Fibroblast of lung (primary cell): ENCODE data around the gene NMNAT3. TPM values are rescaled to one million over a fixed set of nuclear protein-coding genes. Genes with fewer than 3 reads are reported as not detected.

Source experiments
- DNase-seq, 2 donors: peaks; one replicate each; pipeline versions ENCODE4 v3.0.0 to v3.0.0-alpha.2; 2010; ENCODE audit warnings: low read depth in 2 of 2
- H2AFZ ChIP-seq: 2 replicates; pipeline ENCODE4 v1.5.1; 2012; ENCODE audit warnings: low read length, control low read depth, inconsistent platforms
- H3K27ac ChIP-seq: 2 replicates; pipeline ENCODE4 v1.5.1; 2011; ENCODE audit warnings: low read length, control low read depth; ENCODE audit not compliant: insufficient read depth
- H3K27me3 ChIP-seq: 2 replicates; pipeline ENCODE4 v1.5.1; 2011; ENCODE audit warnings: mild to moderate bottlenecking, low read length; ENCODE audit not compliant: control insufficient read depth, insufficient read depth
- H3K36me3 ChIP-seq: 2 replicates; pipeline ENCODE4 v1.5.1; 2011; ENCODE audit warnings: low read length; ENCODE audit not compliant: control insufficient read depth, insufficient read depth
- H3K4me1 ChIP-seq: 2 replicates; pipeline ENCODE4 v1.5.1; 2011; ENCODE audit warnings: low read length; ENCODE audit not compliant: control insufficient read depth, insufficient read depth; ENCODE audit errors: extremely low read depth
- H3K4me2 ChIP-seq: 2 replicates; pipeline ENCODE4 v1.5.1; 2011; ENCODE audit warnings: low read length, control low read depth; ENCODE audit not compliant: insufficient read depth; ENCODE audit errors: extremely low read depth
- H3K4me3 ChIP-seq, 4 experiments: fragments of 200-600 bp in 1 of 4; sonication (generic) in 1 of 4; replicated peaks in 1 of 4; 2 replicates each; pipeline ENCODE4 v1.5.1; 2011 to 2016; ENCODE audit warnings: low read length in 4 of 4, low read depth in 3 of 4, mild to moderate bottlenecking in 3 of 4, control low read depth in 2 of 4, inconsistent platforms in 1 of 4, mixed read lengths in 1 of 4; ENCODE audit not compliant: insufficient read depth in 1 of 4; ENCODE audit errors: control extremely low read depth in 1 of 4
- H3K79me2 ChIP-seq: 2 replicates; pipeline ENCODE4 v1.5.1; 2012; ENCODE audit warnings: mild to moderate bottlenecking, low read length, inconsistent platforms; ENCODE audit not compliant: control insufficient read depth, insufficient read depth
- H3K9ac ChIP-seq: 2 replicates; pipeline ENCODE4 v1.5.1; 2011; ENCODE audit warnings: mild to moderate bottlenecking, low read length, control low read depth; ENCODE audit not compliant: insufficient read depth
- H3K9me3 ChIP-seq: 2 replicates; pipeline ENCODE4 v1.5.1; 2012; ENCODE audit warnings: low read depth, low read length; ENCODE audit not compliant: control insufficient read depth, insufficient read depth
- H4K20me1 ChIP-seq: 2 replicates; pipeline ENCODE4 v1.5.1; 2011; ENCODE audit warnings: low read length; ENCODE audit not compliant: control insufficient read depth, insufficient read depth; ENCODE audit errors: extremely low read depth
- CTCF ChIP-seq, 2 donors: IDR thresholded peaks in 1 of 2; conservative IDR thresholded peaks in 1 of 2; 1 replicate in 1 of 2; 2 replicates in 1 of 2; pipeline ENCODE4 v1.5.1; 2011 to 2012; ENCODE audit warnings: low read length in 2 of 2, control low read depth in 1 of 2, inconsistent platforms in 1 of 2, low read depth in 1 of 2, mild to moderate bottlenecking in 1 of 2
- EZH2 ChIP-seq: IDR thresholded peaks from 2 replicates; pipeline ENCODE4 v1.5.1; 2012; ENCODE audit warnings: low read length, control low read depth, mild to moderate bottlenecking; ENCODE audit errors: missing control alignments
- polyA plus RNA-seq, 2 donors: library from polyadenylated mRNA; depleted of rRNA in 1 of 2; stranded (reverse) in 1 of 2; unstranded in 1 of 2; fragments of >200 nt; gene quantifications; 2 replicates each; pipeline ENCODE4 v1.2.1, GENCODE V29; 2011 to 2012; ENCODE audit warnings: missing spikeins in 1 of 2
- total RNA-seq: library from RNA; depleted of rRNA; stranded (reverse); fragments of >200 nt; gene quantifications from 2 replicates; pipeline ENCODE4 v1.2.1, GENCODE V29; 2014

NMNAT3 gene
- total and polyA plus RNA-seq, 2 donors (not counting 1 experiment from before 2014, with no cell fraction given), result 0.68 to 2.5 TPM

DNA sequence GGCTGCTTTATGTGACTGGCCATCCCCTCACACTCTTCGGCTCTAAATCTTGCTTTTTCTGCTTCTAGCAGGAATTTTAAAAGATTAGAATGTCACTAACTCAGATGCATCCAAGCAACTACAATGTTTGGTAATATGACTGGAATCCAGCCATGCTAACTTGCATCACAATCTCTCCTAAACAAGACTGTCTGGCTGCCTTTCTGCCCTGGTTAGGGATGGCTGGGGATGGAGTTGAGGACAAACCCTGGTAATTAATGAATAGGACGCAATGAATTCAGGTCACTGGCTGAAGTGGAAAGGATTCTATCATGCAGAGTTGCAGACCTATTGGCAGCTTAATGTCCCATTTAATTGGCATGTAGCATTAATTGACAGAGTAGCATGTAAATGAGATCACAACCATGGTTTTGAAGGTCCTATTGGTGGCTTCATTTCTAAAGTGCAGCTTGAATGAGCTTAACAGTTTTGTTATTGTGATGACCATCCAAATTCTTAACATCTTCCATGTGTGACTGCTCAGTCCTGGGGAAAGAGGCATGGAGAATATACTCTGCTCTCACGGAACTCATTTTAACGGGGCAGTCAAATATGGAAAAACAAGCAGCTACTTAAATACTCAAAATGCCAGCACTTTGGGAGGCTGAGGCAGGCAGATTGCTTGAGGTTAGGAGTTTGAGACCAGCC, 21.7 kb downstream of the NMNAT3 start:
- H3K27ac ChIP-seq, result no peak overlapping the region
- no peaks in the 10 kb centered on the region for H3K9me3 ChIP-seq
- no peaks in the 10 kb centered on the region for H3K27me3 ChIP-seq
- TF ChIP-seq EZH2 (no peak), CTCF (conservative IDR thresholded peaks at IDR 0.05 in 1 of 2, IDR thresholded peaks at IDR 0.05 in 1 of 2; ENCODE audit: low read depth in 1 of 2, low read length in 2 of 2) (no peak)
- no peak overlapping the region for H2AFZ ChIP-seq
- no peaks in the 10 kb centered on the region for H3K36me3 ChIP-seq
- H3K4me2 ChIP-seq, result no peak overlapping the region
- no peaks in the 10 kb centered on the region for H3K4me1 ChIP-seq
- DNase-seq, result peak; percentile 5 to 17
- H4K20me1 ChIP-seq, result no peaks in the 10 kb centered on the region
- H3K79me2 ChIP-seq, result no peaks in the 10 kb centered on the region
- no peak overlapping the region for H3K9ac ChIP-seq
- no peak overlapping the region for H3K4me3 ChIP-seq

- Histone ChIP-seq H2AFZ (no peak overlapping the region), H3K4me2 (no peak overlapping the region), H3K27ac (no peak overlapping the region), H3K27me3 (no peaks in the 10 kb centered on the region), H3K9me3 (no peaks in the 10 kb centered on the region), H3K4me3 (no peak overlapping the region), H3K9ac (no peak overlapping the region), H3K79me2 (no peaks in the 10 kb centered on the region), H3K4me1 (no peaks in the 10 kb centered on the region), H4K20me1 (no peaks in the 10 kb centered on the region), H3K36me3 (no peaks in the 10 kb centered on the region)
- DNase-seq, result no peak
- TF ChIP-seq EZH2 (no peak), CTCF (conservative IDR thresholded peaks at IDR 0.05 in 1 of 2, IDR thresholded peaks at IDR 0.05 in 1 of 2; ENCODE audit: low read depth in 1 of 2, low read length in 2 of 2) (no peak)
These were observed 23.0 kb downstream of the NMNAT3 start for GRCh38 chr3:139654637-139655365.

GRCh38 chr3:139653582-139653981, 24.2 kb downstream of the NMNAT3 start:
- Histone ChIP-seq H3K9me3 (no peaks in the 10 kb centered on the region), H3K9ac (no peak overlapping the region), H4K20me1 (no peaks in the 10 kb centered on the region), H2AFZ (no peak overlapping the region), H3K27ac (no peak overlapping the region), H3K4me3 (no peak overlapping the region), H3K36me3 (no peaks in the 10 kb centered on the region), H3K4me2 (no peak overlapping the region), H3K79me2 (no peaks in the 10 kb centered on the region), H3K4me1 (no peaks in the 10 kb centered on the region), H3K27me3 (no peaks in the 10 kb centered on the region)
- TF ChIP-seq CTCF (conservative IDR thresholded peaks at IDR 0.05 in 1 of 2, IDR thresholded peaks at IDR 0.05 in 1 of 2; ENCODE audit: low read depth in 1 of 2, low read length in 2 of 2) (no peak), EZH2 (no peak)
- no peak for DNase-seq
